ENCODE data around the gene ZNF37A. TPM values are rescaled to one million over a fixed set of nuclear protein-coding genes. Genes with fewer than 3 reads are reported as not detected.

Gene ZNF37A
- total and polyA plus RNA-seq, 10 of the 15 experiments (the other 5 are each of a cell fraction or from before 2014, with no cell fraction given), result 3.3 to 24.2 (median 12.1) TPM

DNA sequence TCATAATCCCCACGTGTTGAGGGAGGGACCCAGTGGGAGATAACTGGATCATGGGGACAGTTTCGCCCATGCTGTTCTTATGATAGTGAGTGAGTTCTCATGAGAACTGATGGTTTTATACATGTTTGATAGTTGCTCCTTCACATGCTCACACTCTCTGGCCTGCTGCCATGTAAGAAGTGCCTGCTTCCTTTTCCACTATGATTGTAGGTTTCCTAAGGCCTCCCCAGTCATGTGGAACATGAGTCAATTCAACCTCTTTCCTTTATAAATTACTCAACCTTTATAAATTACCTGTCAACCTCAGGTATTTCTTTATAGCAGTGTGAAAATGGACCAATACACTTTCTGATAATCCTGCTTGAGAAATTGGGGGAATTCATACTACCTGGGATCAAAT lies 80.2 kb downstream of the ZNF37A start:
- Histone ChIP-seq H3K27me3 (replicated peaks in 1 of 2; ENCODE audit: control insufficient read depth in 2 of 2, insufficient read depth in 2 of 2, low read length in 1 of 2) (no peaks in the 10 kb centered on the region), H3K4me2 (ENCODE audit: control insufficient read depth, insufficient read depth) (no peak overlapping the region), H4K20me1 (ENCODE audit: control insufficient read depth, insufficient read depth) (no peaks in the 10 kb centered on the region), H3K9me3 (replicated peaks; ENCODE audit: control insufficient read depth, insufficient read depth, low read length) (no peaks in the 10 kb centered on the region), H3K4me1 (ENCODE audit: control insufficient read depth, insufficient read depth, low read length) (no peaks in the 10 kb centered on the region), H3K4me3 (no peak overlapping the region), H3K27ac (ENCODE audit: control insufficient read depth, insufficient read depth) (no peak overlapping the region), H3K9ac (ENCODE audit: control insufficient read depth, insufficient read depth, low read length) (no peak overlapping the region), H3K79me2 (ENCODE audit: control insufficient read depth, insufficient read depth, low read length) (no peaks in the 10 kb centered on the region), H3K36me3 (ENCODE audit: control insufficient read depth in 2 of 2, insufficient read depth in 2 of 2, low read length in 1 of 2) (no peaks in the 10 kb centered on the region), H2AFZ (ENCODE audit: control insufficient read depth, low read depth, low read length) (no peak overlapping the region)
- ChIA-PET RAD21 (ENCODE audit: unreplicated experiment) (no interaction called here), SMC1A (ENCODE audit: uncharacterized antibody, unreplicated experiment) (no interaction called here), CTCF (no interaction called here), POLR2A (no interaction called here)
- FAIRE-seq (no peak), DNase-seq (ENCODE audit: low read depth, low spot score) (no peak), ATAC-seq (no peak)
- no TSS peak for BruUV-seq (replicated peaks)
- intact Hi-C loops (cut with micrococcal nuclease; ENCODE audit: unreplicated experiment) (no loop called here), in situ Hi-C loops (cut with MboI) (no loop called here)
- TF ChIP-seq POLR2A (IDR thresholded peaks at IDR 0.05; ENCODE audit: low read depth, low read length), result no peak
- no peak for TF ChIP-seq POLR2AphosphoS2 (IDR thresholded peaks at IDR 0.05; ENCODE audit: low read depth, low read length)
- TF ChIP-seq CBFB (IDR thresholded peaks at IDR 0.05; ENCODE audit: low read depth), result no peak
- no peak for TF ChIP-seq PAX5 (IDR thresholded peaks at IDR 0.05; ENCODE audit: borderline replicate concordance, low read depth, low read length)
- no peak for TF ChIP-seq ZNF24 (IDR thresholded peaks at IDR 0.05)
- TF ChIP-seq ESRRA (IDR thresholded peaks at IDR 0.05; ENCODE audit: low read length), result no peak
- TF ChIP-seq POU2F2 (IDR thresholded peaks at IDR 0.05; ENCODE audit: borderline replicate concordance, low read depth, low read length), result no peak
- TF ChIP-seq ZNF274 (IDR thresholded peaks at IDR 0.05; ENCODE audit: insufficient read depth, insufficient read length), result no peak
- no peak for TF ChIP-seq MTA3 (IDR thresholded peaks at IDR 0.05; ENCODE audit: borderline replicate concordance, low read length)
- no peak for TF ChIP-seq ZNF207 (IDR thresholded peaks at IDR 0.05; ENCODE audit: borderline replicate concordance)
- no peak for TF ChIP-seq ZBTB11 (CRISPR knock-in tag; IDR thresholded peaks at IDR 0.05)
- WGBS (ENCODE audit: insufficient coverage, insufficient replicate concordance, low lambda C conversion rate, missing lambda C conversion rate), result 0% methylated on average over 2 of the region's 2 CpGs

Data from GM12878 (cell line).